HG03066 (cell line): ENCODE measurements around the gene SHISA4.
"Not testable (repeated sequence)": the region's sequence is repeated elsewhere in the genome, so short reads cannot be mapped to it uniquely, and the experiment has no call there.

ENCODE experiments used
- ATAC-seq: cut with Tn5 transposase; IDR thresholded peaks from one replicate; pipeline ENCODE4 v1.9.1; 2021; ENCODE audit warnings: low read depth; ENCODE audit not compliant: unreplicated experiment

SHISA4 gene

GRCh38 chr1:201918343-201918742 lies 29.6 kb downstream of the SHISA4 start:
- ATAC-seq = no peak

DNA sequence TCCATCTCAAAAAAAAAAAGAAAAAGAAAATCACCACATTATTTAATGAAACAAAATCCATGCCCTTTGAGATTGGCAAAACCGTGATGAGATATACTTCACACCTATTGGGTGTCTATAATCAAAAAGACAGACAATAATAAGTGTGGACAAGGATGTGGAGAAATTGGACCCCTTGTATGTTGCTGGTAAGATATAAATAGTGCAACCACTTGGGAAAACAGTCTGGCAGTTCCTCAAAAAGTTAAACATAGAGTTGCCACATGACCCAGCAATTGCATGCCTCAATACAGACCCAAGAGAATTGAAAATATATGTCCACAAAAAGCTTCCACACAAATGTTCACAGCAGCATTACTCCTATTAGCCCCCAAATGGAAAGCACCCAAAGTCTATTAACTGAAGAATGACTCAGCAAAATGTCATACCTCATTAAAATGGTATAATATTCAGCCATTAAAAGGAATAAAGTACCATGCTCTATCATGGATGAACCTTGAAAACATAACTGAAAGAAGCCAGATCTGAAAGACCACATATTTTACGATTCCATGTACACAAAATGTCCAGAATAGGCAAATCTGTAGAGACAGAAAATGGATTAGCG lies 33.4 kb downstream of the SHISA4 start:
- ATAC-seq = no peak

GRCh38 chr1:201925301-201925567 lies 36.5 kb downstream of the SHISA4 start:
- no peak for ATAC-seq

GRCh38 chr1:201925981-201926645 lies 37.4 kb downstream of the SHISA4 start:
- ATAC-seq = no peak

GRCh38 chr1:201928266-201928665 lies 39.6 kb downstream of the SHISA4 start:
- ATAC-seq = no peak

DNA sequence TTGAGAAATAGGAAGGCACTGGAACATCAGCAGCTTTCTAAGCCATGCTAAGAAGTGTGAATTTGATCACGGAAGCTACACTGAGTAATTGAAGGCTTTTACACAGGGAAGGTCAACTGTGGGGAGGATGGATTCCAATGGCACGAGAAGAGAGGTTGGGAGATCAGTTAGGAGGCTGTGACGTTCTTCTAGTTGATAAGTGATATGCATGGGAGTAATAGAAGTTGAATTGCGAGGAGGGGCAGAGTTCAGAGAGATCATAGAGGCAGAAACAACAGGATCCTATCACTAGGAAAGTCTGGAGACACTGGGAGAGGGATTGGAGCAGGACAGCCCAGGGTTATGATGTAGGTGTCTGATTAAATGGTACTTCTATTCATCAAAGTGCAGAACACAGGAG lies 41.4 kb downstream of the SHISA4 start:
- no peak for ATAC-seq

DNA sequence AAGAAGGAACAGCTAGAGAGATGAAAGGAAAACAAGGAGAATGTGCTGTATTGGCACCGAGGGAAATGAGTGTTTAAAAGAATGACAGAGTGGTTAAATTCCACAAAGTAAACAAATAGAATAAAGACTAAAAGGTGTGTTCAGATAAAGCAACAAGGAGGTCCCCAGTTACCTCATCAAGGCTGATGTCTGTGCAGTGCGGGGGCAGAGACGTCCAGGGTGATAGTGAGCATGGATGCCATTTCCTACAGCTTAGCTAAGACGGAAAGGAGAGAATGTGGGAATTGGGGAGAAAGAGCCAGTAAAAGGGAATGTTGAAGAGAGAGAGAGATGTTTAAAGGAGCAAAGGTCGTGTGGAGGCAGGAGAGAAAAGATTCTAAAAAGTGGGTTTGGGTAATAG lies 42.1 kb downstream of the SHISA4 start:
- no peak for ATAC-seq

DNA sequence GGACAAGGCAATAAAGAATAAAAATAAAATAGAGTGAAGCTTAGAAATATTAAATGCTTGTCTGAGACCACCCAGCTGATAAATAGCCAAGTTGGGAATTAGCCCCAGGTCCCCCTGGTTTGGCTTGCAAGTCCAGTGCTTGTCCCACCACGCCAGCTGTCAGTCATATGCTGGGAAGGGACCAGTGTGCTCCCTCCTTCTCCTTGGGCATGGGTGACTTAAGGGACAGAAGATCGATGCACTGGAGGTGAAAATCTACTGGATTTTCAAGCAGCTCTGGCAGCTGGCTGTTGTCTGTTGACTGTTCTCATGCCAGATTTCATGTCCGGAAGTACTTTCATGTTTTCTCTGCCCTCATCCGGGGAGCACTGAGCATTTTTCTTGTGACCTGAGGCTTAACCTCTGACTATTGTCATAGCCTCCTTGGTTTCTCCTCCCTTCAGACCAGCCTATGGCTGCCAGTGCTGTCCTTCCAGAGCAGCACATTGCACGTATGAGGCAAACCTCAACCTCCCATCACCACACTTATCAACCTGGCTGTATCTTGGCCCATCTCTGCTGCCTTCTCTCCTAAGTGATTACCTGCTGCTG lies 45.2 kb downstream of the SHISA4 start:
- ATAC-seq = no peak

DNA sequence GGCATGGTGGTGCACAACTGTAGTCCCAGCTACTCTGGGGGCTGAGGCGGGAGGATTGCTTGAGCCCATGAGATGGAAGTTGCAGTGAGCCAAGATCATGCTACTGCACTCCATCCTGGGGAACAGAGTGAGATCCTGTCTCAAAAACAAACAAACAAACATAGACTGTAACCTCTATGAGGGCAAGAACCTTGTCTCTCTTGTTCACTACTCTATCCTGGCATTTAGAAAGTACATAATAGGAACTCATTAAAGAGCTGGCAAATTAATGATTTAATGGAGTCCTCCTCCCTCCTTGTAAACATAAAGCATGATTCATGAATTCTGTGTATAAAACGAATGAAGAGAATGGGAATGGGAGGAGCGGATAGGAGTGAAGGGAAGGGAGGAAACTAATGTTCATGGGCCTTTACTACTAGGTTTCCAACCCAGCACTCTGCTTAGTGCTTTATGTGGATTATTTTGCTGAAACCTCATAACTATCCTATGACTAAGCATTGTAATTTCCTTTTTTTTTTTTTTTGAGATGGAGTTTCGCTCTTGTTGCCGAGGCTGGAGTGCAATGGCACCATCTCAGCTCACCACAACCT lies 49.0 kb downstream of the SHISA4 start:
- ATAC-seq = no peak

DNA sequence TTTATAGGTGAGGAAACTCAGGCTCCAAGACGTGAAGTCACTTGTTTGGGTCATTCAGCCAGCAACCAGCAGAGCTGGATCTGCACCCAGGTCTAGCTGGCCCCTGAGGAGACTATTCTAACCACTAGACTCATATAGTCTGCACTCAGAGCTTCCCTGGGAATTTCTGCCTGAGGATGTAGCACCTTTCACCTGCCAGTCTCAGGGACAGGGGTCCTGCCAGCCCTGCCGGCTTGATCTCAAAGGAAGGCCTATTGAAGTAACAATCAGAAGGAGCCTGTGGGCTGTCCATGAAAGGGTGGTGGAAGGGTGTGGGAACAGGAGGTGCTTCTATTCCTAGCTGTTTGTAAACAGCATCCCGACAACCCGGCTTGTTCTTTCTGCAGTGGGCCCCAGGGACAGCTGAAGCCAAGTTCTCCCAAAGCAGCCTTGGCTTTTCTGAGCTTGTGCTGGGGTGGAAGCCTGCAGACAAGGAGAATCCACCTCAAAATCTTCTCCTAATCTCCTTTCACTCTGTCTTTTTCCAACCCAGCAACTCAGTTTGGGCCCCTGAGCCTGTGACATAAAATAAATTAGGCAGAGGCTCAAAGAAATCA lies 49.8 kb downstream of the SHISA4 start:
- ATAC-seq = no peak

DNA sequence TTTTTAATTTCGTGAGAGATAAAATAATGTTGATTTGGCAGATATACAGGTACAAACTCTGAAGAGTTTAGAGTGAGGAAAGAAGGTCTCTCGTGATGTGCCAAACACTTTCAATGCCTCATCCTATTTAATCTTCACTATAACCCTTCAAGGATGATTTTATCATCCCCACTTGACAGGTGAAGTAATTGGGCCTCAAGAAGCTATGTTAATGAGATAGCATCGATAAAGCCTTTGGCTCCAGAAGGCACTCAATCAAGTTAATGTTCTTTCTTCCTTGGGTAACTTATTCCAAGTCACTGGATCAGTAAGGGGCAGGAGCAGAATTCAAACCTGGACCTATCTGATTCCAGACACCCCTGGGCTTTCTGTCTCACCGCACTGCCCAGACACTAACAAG lies 50.5 kb downstream of the SHISA4 start:
- ATAC-seq = no peak

- ATAC-seq = no peak
Measured at GRCh38 chr1:201939574-201939973, 50.9 kb downstream of the SHISA4 start.

- ATAC-seq = not testable (repeated sequence)
Measured at GRCh38 chr1:201940316-201940715, 51.6 kb downstream of the SHISA4 start.

DNA sequence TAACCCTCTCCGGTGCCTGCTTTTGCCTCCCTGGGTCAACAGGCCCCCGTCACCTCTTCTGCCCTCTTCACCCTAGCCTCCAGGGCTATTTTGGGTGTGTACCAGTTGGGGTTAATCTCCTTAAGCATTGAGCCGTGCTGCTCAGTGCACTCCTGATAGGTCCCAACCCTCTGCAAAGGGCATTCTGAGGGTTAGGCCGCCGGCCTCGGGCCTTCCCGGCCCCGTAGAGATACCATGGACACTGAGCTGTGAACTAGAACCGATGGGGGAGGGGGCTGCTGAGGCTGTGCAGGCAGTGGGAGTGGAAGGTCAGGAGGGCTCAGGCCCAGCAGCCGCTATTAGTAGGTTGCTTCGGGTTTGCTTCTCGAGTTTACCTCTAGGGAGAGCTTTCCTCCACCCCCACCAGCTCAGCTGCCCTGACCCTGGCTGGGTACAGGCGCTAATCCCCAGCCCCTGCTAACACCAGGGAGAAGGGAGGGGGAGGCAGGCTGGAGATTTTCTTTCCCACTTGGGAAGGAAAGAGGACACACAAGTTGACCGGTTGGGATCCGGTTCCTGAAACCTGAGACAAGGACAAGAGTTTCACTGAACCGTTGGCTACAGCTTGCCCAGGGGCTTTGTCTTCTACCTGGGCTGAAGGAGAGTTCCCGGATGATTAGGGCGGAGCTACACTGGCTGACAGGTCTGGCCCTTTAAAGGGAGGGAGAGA lies 52.9 kb downstream of the SHISA4 start:
- no peak for ATAC-seq

- ATAC-seq = no peak
Measured at GRCh38 chr1:201942129-201942495, 53.4 kb downstream of the SHISA4 start.
